Adrenal gland (tissue), 12 donors: ENCODE data around the gene CNTNAP2. TPM values are rescaled to one million over a fixed set of nuclear protein-coding genes. Genes with fewer than 3 reads are reported as not detected.

Source experiments
- DNase-seq, 7 donors: peaks; one replicate each; pipeline ENCODE4 v3.0.0-alpha.2; 2019 to 2020
- H3K27ac ChIP-seq, 5 donors: fragments of 200-600 bp; sonication (generic) in 4 of 5; 1 replicate in 3 of 5; 2 replicates in 2 of 5; pipeline versions ENCODE4 v1.5.1 to v1.8.0; 2016 to 2020; ENCODE audit warnings: mild to moderate bottlenecking in 1 of 5
- H3K27me3 ChIP-seq: fragments of 200-600 bp; 2 replicates; pipeline ENCODE4 v1.8.0; 2021
- H3K36me3 ChIP-seq, 2 donors: fragments of 200-600 bp; replicated peaks in 1 of 2; 1 replicate in 1 of 2; 2 replicates in 1 of 2; pipeline versions ENCODE4 v1.5.1 to v1.8.0; 2018 to 2022
- H3K4me1 ChIP-seq, 2 donors: fragments of 200-600 bp; replicated peaks in 1 of 2; 1 replicate in 1 of 2; 2 replicates in 1 of 2; pipeline versions ENCODE4 v1.5.1 to v1.8.0; 2018 to 2021
- H3K4me3 ChIP-seq, 4 donors: fragments of 200-600 bp; sonication (generic) in 3 of 4; one replicate each; pipeline ENCODE4 v1.5.1; 2016 to 2018
- H3K9me3 ChIP-seq, 3 donors: fragments of 200-600 bp; sonication (generic) in 1 of 3; replicated peaks in 1 of 3; 1 replicate in 2 of 3; 2 replicates in 1 of 3; pipeline versions ENCODE4 v1.5.1 to v1.8.0; 2016 to 2021
- POLR2A ChIP-seq, 2 donors: fragments of 450-650 bp; IDR thresholded peaks; one replicate each; pipeline ENCODE4 v1.6.1; 2017; ENCODE audit warnings: antibody characterized with exemption in 2 of 2, mild to moderate bottlenecking in 2 of 2, moderate library complexity in 1 of 2
- WGBS, 4 donors: extraction: QIAGEN DNeasy Blood & Tissue Kit in 2 of 4; methylation state at CpG; one replicate each; pipeline versions ENCODE4 v1.1.5 to v1.1.7; 2013 to 2017; 5-methylcytosine and 5-hydroxymethylcytosine counted together
- intact Hi-C, 2 donors: fragments of 100-400 bp; cut with DNase I; formaldehyde crosslinking; loops; one replicate each; pipeline versions ENCODE4 v1.14.1 to v1.15.0; 2022 to 2023
- polyA plus RNA-seq, 3 donors: library from polyadenylated mRNA; stranded (reverse); fragments of 200-250 nt in 2 of 3; fragments of 350-450 nt in 1 of 3; fragmentation: Illumina TruSeq in 1 of 3; extraction: RNeasy Lipid Tissue Mini Kit (QIAGEN cat#74804) in 1 of 3; gene quantifications; one replicate each; pipeline ENCODE4 v1.2.3, GENCODE V29; 2013 to 2014
- total RNA-seq, 9 donors: library from RNA; depleted of rRNA in 4 of 9; stranded (reverse); fragments of >200 nt in 4 of 9; fragments of 120-200 nt in 1 of 9; fragmentation: NEBNext Ultra II Directional in 1 of 9; extraction: Animal tissue kit (Norgen Biotek cat#: 25700) in 1 of 9; gene quantifications; one replicate each; pipeline versions ENCODE4 v1.1.0 to v1.2.4, GENCODE V29; 2013 to 2023
- TF ChIP-seq, protein P1 (sequence below), 6 experiments: fragments of 450-650 bp in 4 of 6; fragments of 200-600 bp in 2 of 6; sonication (generic) in 1 of 6; IDR thresholded peaks; 1 replicate in 5 of 6; 2 replicates in 1 of 6; pipeline versions ENCODE4 v1.5.1 to v1.8.0; 2016 to 2021; ENCODE audit warnings: antibody characterized with exemption in 6 of 6, mild to moderate bottlenecking in 2 of 6, moderate library complexity in 1 of 6
- donor health status: healthy with polysubstance abuse.
- donor health status: Bipolar disorder and iron deficiency.
- donor health status: DM: yes; HTN: yes; CAD: no.
- donor health status: DM: no; HTN: no; CAD: no.
- donor health status: DM: no; HTN: no; CAD: no.
- donor health status: DM: yes; HTN: yes; CAD: no.

CNTNAP2 gene
- total and polyA plus RNA-seq, 12 donors, result 0.14 to 6.3 (median 1.8) TPM; not detected in 2

DNA sequence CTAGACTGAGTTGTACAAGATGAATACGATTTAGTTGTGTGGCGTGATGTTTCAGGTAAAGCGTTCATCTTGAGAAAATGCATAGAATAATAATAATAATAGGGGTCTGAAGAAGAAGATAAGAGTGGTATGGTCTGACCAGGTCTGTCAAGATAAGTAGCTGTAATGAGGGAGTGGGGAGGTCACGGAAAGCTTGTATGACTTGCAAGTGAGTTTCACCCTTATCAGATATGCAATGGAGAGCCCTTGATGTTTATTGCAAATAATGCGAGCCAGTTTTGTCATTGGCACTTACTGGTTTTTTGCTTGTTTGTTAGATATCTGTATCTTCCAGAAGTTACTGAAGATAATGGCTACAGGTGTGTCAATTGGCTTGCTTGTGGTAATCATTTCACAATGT is 611.5 kb downstream of the CNTNAP2 start:
- H3K4me1 ChIP-seq, result no peaks in the 10 kb centered on the region
- H3K4me3 ChIP-seq, result no peak overlapping the region
- 83 to 90% (median 87%) methylated on average over 5 of the region's 5 CpGs for WGBS, 4 donors
- TF ChIP-seq POLR2A (IDR thresholded peaks at IDR 0.05), result no peak
- TF ChIP-seq, protein P1, sequence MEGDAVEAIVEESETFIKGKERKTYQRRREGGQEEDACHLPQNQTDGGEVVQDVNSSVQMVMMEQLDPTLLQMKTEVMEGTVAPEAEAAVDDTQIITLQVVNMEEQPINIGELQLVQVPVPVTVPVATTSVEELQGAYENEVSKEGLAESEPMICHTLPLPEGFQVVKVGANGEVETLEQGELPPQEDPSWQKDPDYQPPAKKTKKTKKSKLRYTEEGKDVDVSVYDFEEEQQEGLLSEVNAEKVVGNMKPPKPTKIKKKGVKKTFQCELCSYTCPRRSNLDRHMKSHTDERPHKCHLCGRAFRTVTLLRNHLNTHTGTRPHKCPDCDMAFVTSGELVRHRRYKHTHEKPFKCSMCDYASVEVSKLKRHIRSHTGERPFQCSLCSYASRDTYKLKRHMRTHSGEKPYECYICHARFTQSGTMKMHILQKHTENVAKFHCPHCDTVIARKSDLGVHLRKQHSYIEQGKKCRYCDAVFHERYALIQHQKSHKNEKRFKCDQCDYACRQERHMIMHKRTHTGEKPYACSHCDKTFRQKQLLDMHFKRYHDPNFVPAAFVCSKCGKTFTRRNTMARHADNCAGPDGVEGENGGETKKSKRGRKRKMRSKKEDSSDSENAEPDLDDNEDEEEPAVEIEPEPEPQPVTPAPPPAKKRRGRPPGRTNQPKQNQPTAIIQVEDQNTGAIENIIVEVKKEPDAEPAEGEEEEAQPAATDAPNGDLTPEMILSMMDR (IDR thresholded peaks at IDR 0.05), result no peak
- no peaks in the 10 kb centered on the region for H3K36me3 ChIP-seq
- H3K27me3 ChIP-seq, result no peaks in the 10 kb centered on the region
- no peak overlapping the region for H3K27ac ChIP-seq
- no peaks in the 10 kb centered on the region for H3K9me3 ChIP-seq
- no peak for DNase-seq
- intact Hi-C loops, result no loop called here

DNA sequence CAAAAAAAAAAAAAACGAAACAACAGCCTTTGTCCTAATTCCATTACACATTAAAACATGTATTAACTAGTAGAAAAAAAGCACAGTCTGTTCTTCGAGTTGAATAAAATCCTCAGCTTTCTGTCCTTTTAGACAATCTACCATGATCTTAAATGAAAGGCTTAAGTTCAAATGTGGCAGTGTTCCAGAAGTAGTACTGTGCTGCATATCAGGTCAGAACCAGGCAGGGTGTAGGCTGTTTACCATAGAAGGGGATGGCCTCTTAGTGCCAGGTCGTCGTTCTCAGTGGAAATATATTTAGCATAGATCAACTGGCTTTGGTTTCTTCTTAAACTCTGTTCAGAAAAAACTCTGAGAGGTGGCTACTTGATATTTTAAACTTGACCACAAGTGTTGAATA is 612.0 kb downstream of the CNTNAP2 start:
- no peaks in the 10 kb centered on the region for H3K36me3 ChIP-seq
- H3K4me3 ChIP-seq, result no peak overlapping the region
- intact Hi-C loops, result no loop called here
- TF ChIP-seq, protein P1 (IDR thresholded peaks at IDR 0.05), result no peak
- TF ChIP-seq POLR2A (IDR thresholded peaks at IDR 0.05), result no peak
- WGBS, 4 donors, result 58 to 68% (median 65%) methylated on average over 4 of the region's 4 CpGs
- no peak overlapping the region for H3K27ac ChIP-seq
- H3K27me3 ChIP-seq, result no peaks in the 10 kb centered on the region
- DNase-seq, result no peak
- no peaks in the 10 kb centered on the region for H3K4me1 ChIP-seq
- no peaks in the 10 kb centered on the region for H3K9me3 ChIP-seq

DNA sequence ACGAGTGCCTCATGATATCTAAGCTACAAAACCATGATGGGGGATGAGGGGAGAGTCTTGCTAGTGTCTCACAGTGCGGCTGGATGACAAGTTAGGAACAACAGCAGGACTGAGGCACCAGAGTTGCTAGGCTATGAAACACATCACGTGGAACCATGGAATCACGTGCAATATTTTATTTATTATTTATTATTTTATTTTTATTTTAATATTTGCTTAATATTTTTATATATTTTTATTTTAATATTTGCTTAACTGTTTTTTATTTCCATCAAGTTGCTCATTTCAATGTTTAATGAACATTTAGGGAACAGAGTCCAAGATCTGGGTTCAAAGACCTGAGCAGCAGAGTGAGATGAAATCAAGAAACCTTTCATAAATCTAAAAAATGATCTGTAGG is 614.6 kb downstream of the CNTNAP2 start:
- no peaks in the 10 kb centered on the region for H3K4me1 ChIP-seq
- WGBS, 4 donors, result 76 to 83% (median 81%) methylated on average over 4 of the region's 4 CpGs
- no peaks in the 10 kb centered on the region for H3K36me3 ChIP-seq
- no peak overlapping the region for H3K4me3 ChIP-seq
- no peak for TF ChIP-seq POLR2A (IDR thresholded peaks at IDR 0.05)
- TF ChIP-seq, protein P1 (IDR thresholded peaks at IDR 0.05), result no peak
- intact Hi-C loops, result no loop called here
- no peaks in the 10 kb centered on the region for H3K27me3 ChIP-seq
- no peak for DNase-seq
- H3K27ac ChIP-seq, result no peak overlapping the region
- H3K9me3 ChIP-seq, result no peaks in the 10 kb centered on the region

DNA sequence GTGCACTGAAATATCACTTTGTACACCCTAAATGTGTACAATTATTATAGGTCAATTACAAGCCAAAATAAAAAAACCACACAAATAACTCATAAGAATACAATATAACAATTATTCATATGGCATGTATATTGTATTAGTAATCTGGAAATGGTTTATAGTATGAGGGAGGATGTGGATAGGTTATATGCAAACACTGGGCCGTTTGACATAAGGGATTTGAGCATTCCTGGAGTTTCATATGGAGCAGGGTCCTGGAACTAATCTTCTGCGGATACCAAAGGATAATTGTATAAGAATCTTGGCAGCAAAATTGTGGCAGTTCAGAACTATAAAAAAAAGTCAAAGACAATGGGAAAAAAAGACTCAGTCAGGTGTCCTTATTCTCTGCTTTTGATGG is 619.4 kb downstream of the CNTNAP2 start:
- DNase-seq, result no peak
- no peak overlapping the region for H3K4me3 ChIP-seq
- 65 to 77% (median 71%) methylated on average over 2 of the region's 2 CpGs for WGBS, 4 donors
- no peak overlapping the region for H3K27ac ChIP-seq
- H3K36me3 ChIP-seq, result no peaks in the 10 kb centered on the region
- H3K9me3 ChIP-seq, result no peaks in the 10 kb centered on the region
- intact Hi-C loops, result no loop called here
- H3K4me1 ChIP-seq, result no peaks in the 10 kb centered on the region
- no peak for TF ChIP-seq POLR2A (IDR thresholded peaks at IDR 0.05)
- TF ChIP-seq, protein P1 (IDR thresholded peaks at IDR 0.05), result no peak
- no peaks in the 10 kb centered on the region for H3K27me3 ChIP-seq
